OCI-LY7 (cell line): ENCODE data around the gene DNAJC25. TPM values are rescaled to one million over a fixed set of nuclear protein-coding genes. Genes with fewer than 3 reads are reported as not detected.

Source experiments
- BruUV-seq: library from RNA; stranded (reverse); fragments of 400-500 nt; replicated peaks from 2 replicates; lab custom pipeline; 2021; lab: Mats Ljungman, UMichigan
- CTCF ChIA-PET: fragments of 300-600 bp; sonication (Branson Sonifier 250); formaldehyde crosslinking; loops from one replicate; lab custom pipeline; 2022; ENCODE audit warnings: antibody characterized with exemption; ENCODE audit not compliant: unreplicated experiment; lab: Charles Lee
- POLR2A ChIA-PET: fragments of 300-600 bp; sonication (Branson Sonifier 250); formaldehyde crosslinking; loops from one replicate; lab custom pipeline; 2022; ENCODE audit warnings: antibody characterized with exemption; lab: Charles Lee
- DNase-seq: peaks from one replicate; pipeline ENCODE4 v3.0.0-alpha.2; 2015; ENCODE audit warnings: low spot score
- H2AFZ ChIP-seq: fragments of 200-600 bp; sonication (generic), shearing (Covaris generic); 2 replicates; pipeline ENCODE4 v1.6.1; 2014; ENCODE audit warnings: mild to moderate bottlenecking, antibody characterized with exemption, low read length, moderate library complexity
- H3K27ac ChIP-seq: fragments of 200-600 bp; sonication (generic); 2 replicates; pipeline ENCODE4 v1.5.1; 2014; ENCODE audit warnings: mixed run types, low read depth, mild to moderate bottlenecking, moderate library complexity, low read length, inconsistent platforms; ENCODE audit not compliant: poor library complexity, severe bottlenecking
- H3K36me3 ChIP-seq: fragments of 200-600 bp; sonication (generic); 2 replicates; pipeline ENCODE4 v1.6.1; 2014; ENCODE audit warnings: mild to moderate bottlenecking, antibody characterized with exemption, low read length, moderate library complexity, mixed read lengths; ENCODE audit not compliant: insufficient read depth
- H3K4me1 ChIP-seq: fragments of 200-600 bp; sonication (generic); 2 replicates; pipeline ENCODE4 v1.5.1; 2014; ENCODE audit warnings: mild to moderate bottlenecking, low read length; ENCODE audit not compliant: insufficient read depth, poor library complexity, severe bottlenecking
- H3K4me2 ChIP-seq: fragments of 200-600 bp; sonication (generic); 2 replicates; pipeline ENCODE4 v1.6.1; 2014; ENCODE audit warnings: mild to moderate bottlenecking, low read length
- H3K4me3 ChIP-seq: fragments of 200-600 bp; sonication (generic); 2 replicates; pipeline ENCODE4 v1.5.1; 2014; ENCODE audit warnings: mild to moderate bottlenecking, low read depth, low read length; ENCODE audit not compliant: poor library complexity, severe bottlenecking
- H3K79me2 ChIP-seq: fragments of 200-600 bp; sonication (generic); 2 replicates; pipeline ENCODE4 v1.6.1; 2016; ENCODE audit warnings: low read depth, mild to moderate bottlenecking, low read length, moderate library complexity, mixed read lengths; ENCODE audit not compliant: insufficient read depth
- H3K9me2 ChIP-seq: fragments of 200-600 bp; sonication (generic); 2 replicates; pipeline ENCODE4 v1.6.1; 2016; ENCODE audit warnings: mild to moderate bottlenecking, low read length, mixed read lengths; ENCODE audit not compliant: insufficient read depth
- H3K9me3 ChIP-seq: fragments of 200-600 bp; sonication (generic); 2 replicates; pipeline ENCODE4 v1.6.1; 2014; ENCODE audit warnings: mild to moderate bottlenecking, mixed run types, low read length, mixed read lengths
- H4K20me1 ChIP-seq: fragments of 200-600 bp; sonication (generic); 2 replicates; pipeline ENCODE4 v1.6.1; 2014; ENCODE audit warnings: mild to moderate bottlenecking, antibody characterized with exemption, low read length, moderate library complexity, mixed read lengths; ENCODE audit not compliant: insufficient read depth
- EZH2phosphoT487 ChIP-seq: fragments of 200-600 bp; sonication (generic); IDR thresholded peaks from 2 replicates; pipeline ENCODE4 v1.6.1; 2018; ENCODE audit warnings: low read depth, borderline replicate concordance, mild to moderate bottlenecking, mixed run types, antibody characterized with exemption, low read length, moderate library complexity, mixed read lengths
- intact Hi-C: fragments of 100-400 bp; cut with micrococcal nuclease; formaldehyde crosslinking; loops from one replicate; pipeline ENCODE4 v1.10.0; 2022; ENCODE audit not compliant: unreplicated experiment
- total RNA-seq, 2 experiments: library from RNA; depleted of rRNA in 1 of 2; stranded (reverse); fragments of >200 nt in 1 of 2; shearing (Covaris generic) in 1 of 2; gene quantifications; 2 replicates each; pipeline ENCODE4 v1.2.3, GENCODE V29; 2014 to 2022
- TF ChIP-seq, protein P1 (sequence below): fragments of 200-600 bp; sonication (generic); conservative IDR thresholded peaks from 2 replicates; pipeline ENCODE4 v1.5.1; 2014; ENCODE audit warnings: mild to moderate bottlenecking, antibody characterized with exemption, low read length, moderate library complexity, mixed read lengths

The DNAJC25 gene
- total RNA-seq, 2 experiments from 2014 or later, result 5.8 to 7.0 TPM

DNA sequence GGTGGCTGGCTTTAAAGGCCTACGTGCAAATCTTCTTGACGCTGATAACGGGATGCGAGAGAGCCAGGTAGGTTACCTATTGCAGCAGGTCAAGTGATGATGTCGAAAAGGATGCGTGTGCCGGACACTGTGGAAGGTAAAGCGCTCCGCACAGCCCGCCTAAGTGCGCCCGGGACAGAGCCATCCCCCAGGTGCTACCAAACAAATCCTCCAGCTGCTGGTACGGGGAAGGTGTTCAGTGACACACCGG lies 245 bp upstream of the DNAJC25 start:
- TF ChIP-seq, protein P1, sequence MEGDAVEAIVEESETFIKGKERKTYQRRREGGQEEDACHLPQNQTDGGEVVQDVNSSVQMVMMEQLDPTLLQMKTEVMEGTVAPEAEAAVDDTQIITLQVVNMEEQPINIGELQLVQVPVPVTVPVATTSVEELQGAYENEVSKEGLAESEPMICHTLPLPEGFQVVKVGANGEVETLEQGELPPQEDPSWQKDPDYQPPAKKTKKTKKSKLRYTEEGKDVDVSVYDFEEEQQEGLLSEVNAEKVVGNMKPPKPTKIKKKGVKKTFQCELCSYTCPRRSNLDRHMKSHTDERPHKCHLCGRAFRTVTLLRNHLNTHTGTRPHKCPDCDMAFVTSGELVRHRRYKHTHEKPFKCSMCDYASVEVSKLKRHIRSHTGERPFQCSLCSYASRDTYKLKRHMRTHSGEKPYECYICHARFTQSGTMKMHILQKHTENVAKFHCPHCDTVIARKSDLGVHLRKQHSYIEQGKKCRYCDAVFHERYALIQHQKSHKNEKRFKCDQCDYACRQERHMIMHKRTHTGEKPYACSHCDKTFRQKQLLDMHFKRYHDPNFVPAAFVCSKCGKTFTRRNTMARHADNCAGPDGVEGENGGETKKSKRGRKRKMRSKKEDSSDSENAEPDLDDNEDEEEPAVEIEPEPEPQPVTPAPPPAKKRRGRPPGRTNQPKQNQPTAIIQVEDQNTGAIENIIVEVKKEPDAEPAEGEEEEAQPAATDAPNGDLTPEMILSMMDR, result no peak
- TF ChIP-seq EZH2phosphoT487, result no peak
- Histone ChIP-seq H3K4me1 (peaks cover 26% of the 10 kb centered on the region), H3K9me2 (no peaks in the 10 kb centered on the region), H3K79me2 (peaks cover 43% of the 10 kb centered on the region), H4K20me1 (peaks cover 10% of the 10 kb centered on the region; the same call in 1 of the 2 replicates), H3K9me3 (no peaks in the 10 kb centered on the region), H2AFZ (peak overlapping the region; percentile 99), H3K4me3 (peak overlapping the region; percentile 88), H3K27ac (peak overlapping the region; percentile 43), H3K4me2 (peak overlapping the region; percentile 93), H3K36me3 (peaks cover 21% of the 10 kb centered on the region)
- BruUV-seq, result no TSS peak
- ChIA-PET POLR2A (interaction anchor here (0.8 kb wide), 1 partner anchor 50 kb away, joined by 3 read pairs; no protein-coding TSS in a partner anchor), CTCF (no interaction called here)
- DNase-seq, result no peak
- intact Hi-C loops, result loop anchor here (1.0 to 2.0 kb wide), 4 partner anchors 31 to 702 kb away; partner anchors contain the start of genes ECPAS, PTBP3 and UGCG

DNA sequence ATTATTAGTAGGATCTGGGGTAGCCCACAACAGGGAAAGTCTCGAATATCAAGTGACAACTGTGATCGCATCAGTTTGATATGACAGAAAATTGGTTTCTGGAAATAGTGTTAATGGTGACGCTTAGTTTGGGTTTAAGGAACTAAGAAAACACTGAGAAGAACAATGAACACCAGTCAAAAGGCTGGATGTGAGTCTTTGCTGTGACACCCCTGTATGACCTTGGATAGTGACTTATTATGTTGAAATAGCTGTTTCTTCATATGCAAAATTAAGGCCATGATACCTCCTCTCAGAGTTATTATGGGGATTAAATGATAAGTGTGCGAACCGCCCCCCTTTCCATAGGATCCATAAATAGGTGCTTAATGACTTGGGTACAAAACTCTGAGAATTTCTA lies 926 bp downstream of the DNAJC25 start:
- Histone ChIP-seq H3K4me2 (peak overlapping the region; percentile 86), H3K79me2 (peaks cover 54% of the 10 kb centered on the region), H3K36me3 (peaks cover 21% of the 10 kb centered on the region), H2AFZ (peak overlapping the region; percentile 62; the same call in 1 of the 2 replicates), H3K9me2 (no peaks in the 10 kb centered on the region), H3K4me1 (peaks cover 26% of the 10 kb centered on the region), H4K20me1 (peaks cover 12% of the 10 kb centered on the region; the same call in 1 of the 2 replicates), H3K4me3 (peak overlapping the region; percentile 88), H3K27ac (peak overlapping the region; percentile 59), H3K9me3 (no peaks in the 10 kb centered on the region)
- intact Hi-C loops, result no loop called here
- peak; percentile 34 for DNase-seq
- ChIA-PET POLR2A (interaction anchor here (0.8 to 1.6 kb wide), 3 partner anchors 15 to 148 kb away, joined by 3 to 4 read pairs (median 3); partner anchors contain the start of gene ECPAS), CTCF (no interaction called here)
- no peak for TF ChIP-seq EZH2phosphoT487
- TF ChIP-seq, protein P1, result no peak
- BruUV-seq, result no TSS peak

GRCh38 chr9:111632695-111633388 lies 1.7 kb downstream of the DNAJC25 start:
- Histone ChIP-seq H3K27ac (no peak overlapping the region), H3K36me3 (peaks cover 21% of the 10 kb centered on the region), H4K20me1 (peaks cover 14% of the 10 kb centered on the region; the same call in 1 of the 2 replicates), H3K79me2 (peaks cover 62% of the 10 kb centered on the region), H3K4me2 (peak overlapping the region; percentile 86), H2AFZ (no peak overlapping the region), H3K4me1 (peaks cover 26% of the 10 kb centered on the region), H3K4me3 (peak overlapping the region; percentile 88), H3K9me2 (no peaks in the 10 kb centered on the region), H3K9me3 (no peaks in the 10 kb centered on the region)
- TF ChIP-seq, protein P1, result no peak
- TF ChIP-seq EZH2phosphoT487, result no peak
- BruUV-seq, result no TSS peak
- intact Hi-C loops, result no loop called here
- POLR2A ChIA-PET, result interaction anchor here (1.3 to 1.6 kb wide), 3 partner anchors 18 to 149 kb away, joined by 3 to 4 read pairs (median 3); partner anchors contain the start of gene ECPAS
- CTCF ChIA-PET, result no interaction called here
- DNase-seq, result peak; percentile 1
